HG03469 (cell line): ENCODE measurements around the gene CCDC185.
"Not testable (repeated sequence)": the region's sequence is repeated elsewhere in the genome, so short reads cannot be mapped to it uniquely, and the experiment has no call there.

Experiments used
- ATAC-seq: cut with Tn5 transposase; IDR thresholded peaks from one replicate; pipeline ENCODE4 v1.9.1; 2021; ENCODE audit warnings: mild to moderate bottlenecking, moderate library complexity, moderate number of reproducible peaks; ENCODE audit not compliant: unreplicated experiment

Gene CCDC185

GRCh38 chr1:223394242-223394641, 1.0 kb downstream of the CCDC185 start:
- no peak for ATAC-seq

GRCh38 chr1:223394706-223395105, 1.5 kb downstream of the CCDC185 start:
- no peak for ATAC-seq

GRCh38 chr1:223399393-223399792, 6.2 kb downstream of the CCDC185 start:
- not testable (repeated sequence) for ATAC-seq

- ATAC-seq, result no peak
Observed at GRCh38 chr1:223401873-223402789, 8.9 kb downstream of the CCDC185 start.

GRCh38 chr1:223402790-223403142, 9.6 kb downstream of the CCDC185 start:
- no peak for ATAC-seq

- no peak for ATAC-seq
Observed at GRCh38 chr1:223403184-223403815, 10.1 kb downstream of the CCDC185 start.

GRCh38 chr1:223405507-223405906, 12.3 kb downstream of the CCDC185 start:
- ATAC-seq, result no peak

- ATAC-seq, result no peak
Observed at GRCh38 chr1:223410036-223410435, 16.8 kb downstream of the CCDC185 start.

- ATAC-seq, result no peak
Observed at GRCh38 chr1:223411309-223411708, 18.1 kb downstream of the CCDC185 start.

- no peak for ATAC-seq
Observed at GRCh38 chr1:223411710-223412109, 18.5 kb downstream of the CCDC185 start.

- no peak for ATAC-seq
Observed at GRCh38 chr1:223413216-223413615, 20.0 kb downstream of the CCDC185 start.

GRCh38 chr1:223417444-223417843, 24.2 kb downstream of the CCDC185 start:
- no peak for ATAC-seq

GRCh38 chr1:223417903-223418663, 24.9 kb downstream of the CCDC185 start:
- no peak for ATAC-seq

GRCh38 chr1:223419115-223419514, 25.9 kb downstream of the CCDC185 start:
- ATAC-seq, result no peak

GRCh38 chr1:223419561-223419960, 26.3 kb downstream of the CCDC185 start:
- no peak for ATAC-seq

GRCh38 chr1:223421025-223421424, 27.8 kb downstream of the CCDC185 start:
- no peak for ATAC-seq

GRCh38 chr1:223421676-223422075, 28.5 kb downstream of the CCDC185 start:
- no peak for ATAC-seq

- no peak for ATAC-seq
Observed at GRCh38 chr1:223422911-223423310, 29.7 kb downstream of the CCDC185 start.

GRCh38 chr1:223423641-223424233, 30.5 kb downstream of the CCDC185 start:
- no peak for ATAC-seq

GRCh38 chr1:223425550-223425949, 32.3 kb downstream of the CCDC185 start:
- ATAC-seq, result no peak

GRCh38 chr1:223426936-223427335, 33.7 kb downstream of the CCDC185 start:
- no peak for ATAC-seq
